Common myeloid progenitor, CD34-positive (primary cell): Measurements from ENCODE around the gene ANKRD24.

Experiments used
- CTCF ChIA-PET: fragments of 350-600 bp; sonication (Branson Sonifier 250); formaldehyde crosslinking; loops from one replicate; lab custom pipeline; 2021; ENCODE audit warnings: antibody characterized with exemption; lab: Charles Lee
- POLR2A ChIA-PET: fragments of 350-600 bp; sonication (Branson Sonifier 250); formaldehyde crosslinking; loops from one replicate; lab custom pipeline; 2021; ENCODE audit warnings: antibody characterized with exemption; lab: Charles Lee
- DNase-seq, 3 donors: peaks; one replicate each; pipeline versions ENCODE4 v3.0.0 to v3.0.0-alpha.2; 2013
- H3K27ac ChIP-seq, 2 experiments: 1 replicate in 1 of 2; 2 replicates in 1 of 2; pipeline ENCODE4 v1.7.0; 2013; ENCODE audit warnings: inconsistent platforms in 2 of 2, low read length in 2 of 2, mild to moderate bottlenecking in 2 of 2, low read depth in 1 of 2, moderate library complexity in 1 of 2; ENCODE audit not compliant: severe bottlenecking in 2 of 2, insufficient read depth in 1 of 2, poor library complexity in 1 of 2
- H3K27me3 ChIP-seq, 5 experiments: replicated peaks in 2 of 5; 1 replicate in 3 of 5; 2 replicates in 2 of 5; pipeline versions ENCODE4 v1.6.1 to v1.7.0; 2013; ENCODE audit warnings: low read length in 4 of 5, mild to moderate bottlenecking in 2 of 5, moderate library complexity in 2 of 5, inconsistent platforms in 1 of 5; ENCODE audit not compliant: insufficient read depth in 5 of 5, control insufficient read depth in 4 of 5
- H3K36me3 ChIP-seq, 4 experiments: 1 replicate in 2 of 4; 2 replicates in 2 of 4; pipeline versions ENCODE4 v1.6.1 to v1.7.0; 2013; ENCODE audit warnings: low read length in 3 of 4, control low read depth in 1 of 4, mild to moderate bottlenecking in 1 of 4; ENCODE audit not compliant: control insufficient read depth in 4 of 4, insufficient read depth in 4 of 4
- H3K4me1 ChIP-seq, 4 experiments: 1 replicate in 3 of 4; 2 replicates in 1 of 4; pipeline versions ENCODE4 v1.6.1 to v1.7.1; 2013; ENCODE audit warnings: low read length in 3 of 4, mild to moderate bottlenecking in 3 of 4, control low read depth in 1 of 4, inconsistent platforms in 1 of 4, moderate library complexity in 1 of 4; ENCODE audit not compliant: control insufficient read depth in 4 of 4, insufficient read depth in 4 of 4; ENCODE audit errors: control extremely low read depth in 1 of 4
- H3K4me3 ChIP-seq, 7 experiments: 1 replicate in 4 of 7; 2 replicates in 3 of 7; pipeline versions ENCODE4 v1.5.1 to v1.7.0; 2013; ENCODE audit warnings: mild to moderate bottlenecking in 7 of 7, low read length in 6 of 7, moderate library complexity in 6 of 7, inconsistent platforms in 2 of 7, low read depth in 2 of 7, control low read depth in 1 of 7; ENCODE audit not compliant: insufficient read depth in 4 of 7, control insufficient read depth in 1 of 7; ENCODE audit errors: extremely low read depth in 1 of 7
- H3K9me3 ChIP-seq, 5 experiments: 1 replicate in 4 of 5; 2 replicates in 1 of 5; pipeline versions ENCODE4 v1.6.1 to v1.7.1; 2013; ENCODE audit warnings: low read length in 4 of 5, mild to moderate bottlenecking in 2 of 5, inconsistent platforms in 1 of 5, low read depth in 1 of 5, moderate library complexity in 1 of 5; ENCODE audit not compliant: control insufficient read depth in 4 of 5, insufficient read depth in 2 of 5; ENCODE audit errors: control extremely low read depth in 1 of 5
- WGBS: methylation state at CpG from one replicate; pipeline ENCODE4 v1.1.5; 2013; ENCODE audit not compliant: insufficient coverage; 5-methylcytosine and 5-hydroxymethylcytosine counted together

The ANKRD24 gene

GRCh38 chr19:4266253-4267000 lies 83.9 kb downstream of the ANKRD24 start:
- Histone ChIP-seq H3K27ac (no peak overlapping the region), H3K27me3 (no peaks in the 10 kb centered on the region), H3K4me1 (peaks cover 0 to 18% (median 14%) of the 10 kb centered on the region in 4 experiments), H3K4me3 (no peak overlapping the region), H3K9me3 (no peaks in the 10 kb centered on the region), H3K36me3 (peaks cover 8 to 54% (median 34%) of the 10 kb centered on the region in 4 experiments)
- no peak for DNase-seq
- 70% methylated on average over 10 of the region's 18 CpGs for WGBS
- ChIA-PET POLR2A (interaction anchor here (0.8 to 1.9 kb wide), 2 partner anchors 86 to 125 kb away, joined by 3 to 7 read pairs; no protein-coding TSS in a partner anchor), CTCF (interaction anchor here (0.7 to 5.4 kb wide), 22 partner anchors 9 to 259 kb away, joined by 3 to 62 read pairs (median 4); partner anchors contain the start of genes MPND, TMIGD2 and YJU2)

- POLR2A ChIA-PET = interaction anchor here (0.8 to 1.9 kb wide), 3 partner anchors 80 to 124 kb away, joined by 3 to 7 read pairs (median 5); no protein-coding TSS in a partner anchor
- 69% methylated on average over 19 of the region's 21 CpGs for WGBS
- no peaks in the 10 kb centered on the region for H3K27me3 ChIP-seq
- CTCF ChIA-PET = interaction anchor here (0.7 to 5.4 kb wide), 28 partner anchors 10 to 258 kb away, joined by 3 to 62 read pairs (median 4); partner anchors contain the start of genes MPND, TMIGD2 and YJU2
- H3K4me3 ChIP-seq = no peak overlapping the region
- peak; percentile 43 to 76 (median 71) for DNase-seq
- H3K27ac ChIP-seq = no peak overlapping the region
- peaks cover 8 to 50% (median 38%) of the 10 kb centered on the region in 4 experiments for H3K36me3 ChIP-seq
- peaks cover 0 to 3% (median 0%) of the 10 kb centered on the region in 5 experiments for H3K9me3 ChIP-seq
- H3K4me1 ChIP-seq = peaks cover 0 to 18% (median 14%) of the 10 kb centered on the region in 4 experiments
Measured at GRCh38 chr19:4267101-4267900, 84.8 kb downstream of the ANKRD24 start.

GRCh38 chr19:4267901-4268815 lies 85.7 kb downstream of the ANKRD24 start:
- ChIA-PET CTCF (interaction anchor here (0.8 to 5.4 kb wide), 19 partner anchors 10 to 138 kb away, joined by 3 to 62 read pairs (median 5); partner anchors contain the start of gene MPND), POLR2A (interaction anchor here (0.5 to 1.9 kb wide), 3 partner anchors 38 to 84 kb away, joined by 5 to 7 read pairs (median 6); no protein-coding TSS in a partner anchor)
- peaks cover 0 to 3% (median 0%) of the 10 kb centered on the region in 5 experiments for H3K9me3 ChIP-seq
- no peak for DNase-seq
- WGBS = 87% methylated on average over 24 of the region's 30 CpGs
- H3K27me3 ChIP-seq = no peaks in the 10 kb centered on the region
- no peak overlapping the region for H3K27ac ChIP-seq
- peaks cover 0 to 18% (median 14%) of the 10 kb centered on the region in 4 experiments for H3K4me1 ChIP-seq
- no peak overlapping the region for H3K4me3 ChIP-seq
- H3K36me3 ChIP-seq = peaks cover 8 to 45% (median 31%) of the 10 kb centered on the region in 4 experiments

GRCh38 chr19:4268816-4269430 lies 86.4 kb downstream of the ANKRD24 start:
- Histone ChIP-seq H3K27me3 (no peaks in the 10 kb centered on the region), H3K9me3 (peaks cover 0 to 3% (median 0%) of the 10 kb centered on the region in 5 experiments), H3K36me3 (peaks cover 8 to 43% (median 29%) of the 10 kb centered on the region in 4 experiments), H3K27ac (no peak overlapping the region), H3K4me1 (peaks cover 0 to 18% (median 14%) of the 10 kb centered on the region in 4 experiments), H3K4me3 (no peak overlapping the region)
- ChIA-PET CTCF (interaction anchor here (1.1 to 5.4 kb wide), 8 partner anchors 45 to 84 kb away, joined by 3 to 62 read pairs (median 10); partner anchors contain the start of gene MPND), POLR2A (interaction anchor here (0.5 kb wide), 1 partner anchor 37 kb away, joined by 6 read pairs; no protein-coding TSS in a partner anchor)
- DNase-seq = no peak
- 87% methylated on average over 11 of the region's 13 CpGs for WGBS

GRCh38 chr19:4272894-4273293 lies 90.4 kb downstream of the ANKRD24 start:
- 96% methylated on average over 6 of the region's 10 CpGs for WGBS
- peaks cover 0 to 17% (median 9%) of the 10 kb centered on the region in 4 experiments for H3K4me1 ChIP-seq
- ChIA-PET CTCF (interaction anchor here (0.6 to 3.2 kb wide), 2 partner anchors 80 to 107 kb away, joined by 3 to 15 read pairs; no protein-coding TSS in a partner anchor), POLR2A (no interaction called here)
- H3K27ac ChIP-seq = no peak overlapping the region
- no peak overlapping the region for H3K4me3 ChIP-seq
- H3K9me3 ChIP-seq = peaks cover 0 to 3% (median 0%) of the 10 kb centered on the region in 5 experiments
- no peak for DNase-seq
- H3K36me3 ChIP-seq = peaks cover 3 to 26% (median 16%) of the 10 kb centered on the region in 4 experiments
- H3K27me3 ChIP-seq = no peaks in the 10 kb centered on the region
